Loucy (cell line): ENCODE data around the gene SPACDR.

ENCODE experiments used
- H2AFZ ChIP-seq: fragments of 200-600 bp; sonication (generic); 2 replicates; pipeline ENCODE4 v1.6.0; 2016; ENCODE audit warnings: antibody characterized with exemption, mild to moderate bottlenecking, low read length, moderate library complexity
- H3F3A ChIP-seq: fragments of 200-600 bp; 2 replicates; pipeline ENCODE4 v1.6.0; 2016; ENCODE audit warnings: antibody characterized with exemption, low read depth, mild to moderate bottlenecking
- H3K27me3 ChIP-seq: fragments of 200-600 bp; sonication (generic); 2 replicates; pipeline ENCODE4 v1.6.1; 2014; ENCODE audit warnings: low read length, mild to moderate bottlenecking; ENCODE audit not compliant: insufficient read depth, poor library complexity, severe bottlenecking
- H3K36me3 ChIP-seq: fragments of 200-600 bp; sonication (generic); 2 replicates; pipeline ENCODE4 v1.6.1; 2016; ENCODE audit warnings: low read length; ENCODE audit not compliant: insufficient read depth
- H3K4me1 ChIP-seq: fragments of 200-600 bp; sonication (generic); 2 replicates; pipeline ENCODE4 v1.5.1; 2014; ENCODE audit warnings: low read length, mild to moderate bottlenecking; ENCODE audit not compliant: insufficient read depth, poor library complexity, severe bottlenecking
- H3K4me2 ChIP-seq: fragments of 200-600 bp; sonication (generic); 2 replicates; pipeline ENCODE4 v1.6.0; 2014; ENCODE audit warnings: antibody characterized with exemption, low read length, low read depth, mild to moderate bottlenecking; ENCODE audit not compliant: poor library complexity, severe bottlenecking
- H3K4me3 ChIP-seq: fragments of 200-600 bp; sonication (generic); 2 replicates; pipeline ENCODE4 v1.5.1; 2014; ENCODE audit warnings: low read length, mild to moderate bottlenecking, mixed read lengths; ENCODE audit not compliant: poor library complexity, severe bottlenecking
- H3K79me2 ChIP-seq: fragments of 200-600 bp; sonication (generic); 2 replicates; pipeline ENCODE4 v1.6.1; 2014; ENCODE audit warnings: low read length; ENCODE audit not compliant: insufficient read depth
- H3K9ac ChIP-seq: fragments of 200-600 bp; sonication (generic); 2 replicates; pipeline ENCODE4 v1.6.0; 2014; ENCODE audit warnings: mild to moderate bottlenecking, low read depth, low read length, moderate library complexity; ENCODE audit not compliant: poor library complexity, severe bottlenecking
- H3K9me2 ChIP-seq: fragments of 200-600 bp; sonication (generic); replicated peaks from 2 replicates; pipeline ENCODE4 v1.6.1; 2016; ENCODE audit warnings: low read depth, low read length, mixed read lengths
- H3K9me3 ChIP-seq: fragments of 200-600 bp; sonication (generic); 2 replicates; pipeline ENCODE4 v1.6.1; 2014; ENCODE audit warnings: mild to moderate bottlenecking, antibody characterized with exemption, low read length, low read depth; ENCODE audit not compliant: insufficient read depth
- H4K20me1 ChIP-seq: fragments of 200-600 bp; sonication (generic); 2 replicates; pipeline ENCODE4 v1.6.0; 2014; ENCODE audit warnings: antibody characterized with exemption, low read length, mild to moderate bottlenecking; ENCODE audit not compliant: insufficient read depth, poor library complexity, severe bottlenecking
- CTCF ChIP-seq: fragments of 200-600 bp; sonication (generic); conservative IDR thresholded peaks from 2 replicates; pipeline ENCODE4 v1.5.1; 2014; ENCODE audit warnings: mild to moderate bottlenecking, antibody characterized with exemption, low read length
- EZH2phosphoT487 ChIP-seq: fragments of 200-600 bp; IDR thresholded peaks from 2 replicates; pipeline ENCODE4 v1.6.1; 2018; ENCODE audit warnings: antibody characterized with exemption, mild to moderate bottlenecking, moderate library complexity, borderline replicate concordance

SPACDR gene

GRCh38 chr7:100431286-100431735 is 32.7 kb downstream of the SPACDR start:
- Histone ChIP-seq H3K9me3 (no peaks in the 10 kb centered on the region), H3K27me3 (no peaks in the 10 kb centered on the region), H3K9me2 (no peaks in the 10 kb centered on the region), H2AFZ (no peak overlapping the region), H3K79me2 (peaks cover 66% of the 10 kb centered on the region), H3K9ac (peak overlapping the region; percentile 98), H3K36me3 (peaks cover 33% of the 10 kb centered on the region; the same call in 1 of the 2 replicates), H4K20me1 (peaks cover 54% of the 10 kb centered on the region), H3K4me2 (peak overlapping the region; percentile 83), H3F3A (0 out of 2 replicates have a peak, but pooled peaks cover 6% of the 10 kb centered on the region), H3K4me3 (peak overlapping the region; percentile 85), H3K4me1 (peaks cover 54% of the 10 kb centered on the region)
- TF ChIP-seq EZH2phosphoT487 (no peak), CTCF (no peak)

- peak overlapping the region; percentile 85 for H3K4me3 ChIP-seq
- H3K4me2 ChIP-seq = peak overlapping the region; percentile 83
- H3K79me2 ChIP-seq = peaks cover 61% of the 10 kb centered on the region
- no peak for TF ChIP-seq CTCF
- no peak for TF ChIP-seq EZH2phosphoT487
- H3K36me3 ChIP-seq = peaks cover 33% of the 10 kb centered on the region; the same call in 1 of the 2 replicates
- peaks cover 53% of the 10 kb centered on the region for H4K20me1 ChIP-seq
- H3K9ac ChIP-seq = peak overlapping the region; percentile 98
- H2AFZ ChIP-seq = no peak overlapping the region
- H3K4me1 ChIP-seq = peaks cover 54% of the 10 kb centered on the region
- H3K27me3 ChIP-seq = no peaks in the 10 kb centered on the region
- no peaks in the 10 kb centered on the region for H3K9me3 ChIP-seq
- no peaks in the 10 kb centered on the region for H3K9me2 ChIP-seq
- 0 out of 2 replicates have a peak, but pooled peaks cover 6% of the 10 kb centered on the region for H3F3A ChIP-seq
Observed at GRCh38 chr7:100430493-100431285, 33.4 kb downstream of the SPACDR start.

GRCh38 chr7:100429637-100430492 is 34.2 kb downstream of the SPACDR start, which contains the start of gene MEPCE:
Gene MEPCE (plus strand): TSS chr7:100429831. CDS start chr7:100430019, 188 bp downstream.
- peak within 1 kb of the TSS; percentile 80 for H2AFZ ChIP-seq

More at GRCh38 chr7:100429637-100430492, 34.2 kb downstream of the SPACDR start, which contains the start of gene MEPCE:
- Histone ChIP-seq H3K27me3 (no peaks in the 10 kb centered on the region), H3K9me2 (no peaks in the 10 kb centered on the region), H4K20me1 (peaks cover 45% of the 10 kb centered on the region), H3K4me3 (peak within 1 kb of the TSS; percentile 85), H3K9me3 (no peaks in the 10 kb centered on the region), H3K36me3 (peaks cover 29% of the 10 kb centered on the region; the same call in 1 of the 2 replicates), H3K79me2 (peaks cover 52% of the 10 kb centered on the region), H3K9ac (peak within 1 kb of the TSS; percentile 98), H3F3A (peaks cover 8% of the 10 kb centered on the region; the same call in 1 of the 2 replicates), H3K4me2 (peak within 1 kb of the TSS; percentile 83), H3K4me1 (peaks cover 47% of the 10 kb centered on the region)
- TF ChIP-seq CTCF = no peak
- TF ChIP-seq EZH2phosphoT487 = no peak
